Activated T-helper 17 cell treated with anti-CD3 and anti-CD28 coated beads, Interleukin-2, amount 50 U/mL, for 72 hours (primary cell): ENCODE data around the gene IGSF21. TPM values are rescaled to one million over a fixed set of nuclear protein-coding genes. Genes with fewer than 3 reads are reported as not detected.
"Not testable (repeated sequence)": the region's sequence is repeated elsewhere in the genome, so short reads cannot be mapped to it uniquely, and the experiment has no call there.

Experiments used
- ATAC-seq: fragments of 150-1000 bp; cut with Tn5 transposase; replicated peaks from 2 replicates; pipeline ENCODE4 v1.10.0; 2021; ENCODE audit warnings: mild to moderate bottlenecking, moderate library complexity
- H3K27ac Mint-ChIP-seq: one replicate; pipeline ENCODE4 v1.8.0; 2022; ENCODE audit warnings: mixed read lengths
- H3K27me3 Mint-ChIP-seq: one replicate; pipeline ENCODE4 v1.8.0; 2022; ENCODE audit warnings: mixed read lengths
- H3K36me3 Mint-ChIP-seq: one replicate; pipeline ENCODE4 v1.8.0; 2022; ENCODE audit warnings: low read depth, mild to moderate bottlenecking, mixed read lengths
- H3K4me1 Mint-ChIP-seq: one replicate; pipeline ENCODE4 v1.8.0; 2022; ENCODE audit warnings: mixed read lengths
- H3K4me3 Mint-ChIP-seq: one replicate; pipeline ENCODE4 v1.8.0; 2022; ENCODE audit warnings: mild to moderate bottlenecking, mixed read lengths
- H3K9me3 Mint-ChIP-seq: one replicate; pipeline ENCODE4 v1.8.0; 2022; ENCODE audit warnings: mixed read lengths
- total RNA-seq, 2 donors: library from RNA; stranded (reverse); gene quantifications; one replicate each; pipeline ENCODE4 v1.2.3, GENCODE V29; 2022

IGSF21 gene
- total RNA-seq, 2 donors from 2014 or later = not detected

DNA sequence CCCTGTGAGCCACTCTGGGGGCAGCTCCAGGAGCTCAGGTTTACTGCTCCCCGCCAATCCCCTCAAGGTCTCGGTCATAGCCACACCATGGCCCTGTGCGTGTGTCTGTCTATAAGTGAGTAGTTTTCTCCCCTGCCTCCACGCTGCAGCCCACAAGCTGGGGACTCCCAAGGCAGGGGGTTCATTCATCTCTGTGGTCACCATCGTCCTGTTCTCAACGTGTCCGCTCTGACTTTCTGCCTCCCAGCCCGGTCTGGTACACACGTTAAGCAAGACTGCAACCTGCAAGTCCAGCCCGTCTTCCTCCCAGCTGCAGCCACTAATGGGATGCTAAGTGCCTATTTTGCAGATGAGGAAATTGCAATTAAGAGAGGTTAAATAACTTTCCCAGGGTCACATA lies 49.8 kb downstream of the IGSF21 start:
- Mint-ChIP-seq H3K9me3 (no peaks in the 10 kb centered on the region), H3K4me1 (no peaks in the 10 kb centered on the region), H3K27ac (no peak overlapping the region), H3K27me3 (peaks cover 21% of the 10 kb centered on the region), H3K4me3 (no peak overlapping the region), H3K36me3 (no peaks in the 10 kb centered on the region)
- no peak for ATAC-seq

- no peak for ATAC-seq
- no peaks in the 10 kb centered on the region for H3K9me3 Mint-ChIP-seq
These were observed 50.4 kb downstream of the IGSF21 start for GRCh38 chr1:18157968-18158367.

DNA sequence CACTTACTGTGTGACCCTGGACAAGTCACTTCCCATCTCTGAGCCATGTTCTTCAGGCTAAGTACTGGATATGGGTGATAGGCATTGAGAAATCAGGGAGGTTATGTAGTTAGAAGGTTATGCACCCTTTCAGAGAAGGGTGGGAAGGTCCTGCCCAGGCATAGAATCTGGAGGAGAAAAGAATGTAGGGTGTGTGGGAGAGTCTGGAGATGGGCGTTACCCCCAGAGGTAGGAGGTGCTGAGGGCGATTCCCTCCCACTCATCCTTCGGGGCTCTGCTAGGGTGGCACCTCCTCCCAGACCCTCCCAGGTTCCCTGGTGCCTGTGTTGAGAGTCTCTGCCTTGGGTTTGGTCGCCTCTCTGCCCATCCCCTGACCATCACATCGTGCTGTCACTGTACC lies 51.1 kb downstream of the IGSF21 start:
- Mint-ChIP-seq H3K27me3 (peaks cover 28% of the 10 kb centered on the region), H3K27ac (no peak overlapping the region), H3K36me3 (no peaks in the 10 kb centered on the region), H3K4me1 (no peaks in the 10 kb centered on the region), H3K4me3 (no peak overlapping the region), H3K9me3 (no peaks in the 10 kb centered on the region)
- ATAC-seq = no peak

More at GRCh38 chr1:18157968-18158367, 50.4 kb downstream of the IGSF21 start:
- no peaks in the 10 kb centered on the region for H3K4me1 Mint-ChIP-seq
- H3K4me3 Mint-ChIP-seq = no peak overlapping the region
- H3K27ac Mint-ChIP-seq = no peak overlapping the region
- peaks cover 27% of the 10 kb centered on the region for H3K27me3 Mint-ChIP-seq
- H3K36me3 Mint-ChIP-seq = no peaks in the 10 kb centered on the region

GRCh38 chr1:18160290-18160942 lies 52.8 kb downstream of the IGSF21 start:
- Mint-ChIP-seq H3K27ac (no peak overlapping the region), H3K36me3 (no peaks in the 10 kb centered on the region), H3K9me3 (no peaks in the 10 kb centered on the region), H3K27me3 (peaks cover 36% of the 10 kb centered on the region), H3K4me1 (no peaks in the 10 kb centered on the region), H3K4me3 (no peak overlapping the region)
- no peak for ATAC-seq

- ATAC-seq = no peak
These were observed 54.1 kb downstream of the IGSF21 start for GRCh38 chr1:18161690-18162089.

DNA sequence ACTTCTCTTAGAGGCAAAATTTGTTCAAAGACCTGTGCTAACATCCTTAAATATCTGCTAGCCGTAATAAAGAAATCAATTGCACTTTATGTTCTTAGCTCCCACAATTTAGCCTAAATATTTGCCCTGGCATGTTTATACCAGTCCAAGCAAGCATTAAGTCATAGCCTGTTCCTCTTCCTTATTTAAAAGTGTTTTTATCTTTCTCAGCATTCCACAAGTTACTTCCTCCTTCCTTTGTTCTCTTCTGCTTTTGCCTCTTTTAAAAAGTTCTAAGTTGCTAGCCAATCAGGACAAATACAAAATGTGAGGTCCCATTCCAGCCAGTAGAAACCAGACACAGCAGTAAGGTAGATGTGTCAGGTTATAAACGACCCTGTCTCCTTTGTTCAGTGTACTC lies 58.0 kb downstream of the IGSF21 start:
- not testable (repeated sequence) for H3K36me3 Mint-ChIP-seq, H3K9me3 Mint-ChIP-seq, H3K27ac Mint-ChIP-seq, ATAC-seq, H3K4me1 Mint-ChIP-seq, H3K4me3 Mint-ChIP-seq
- peaks cover 29% of the 10 kb centered on the region for H3K27me3 Mint-ChIP-seq

More at GRCh38 chr1:18161690-18162089, 54.1 kb downstream of the IGSF21 start:
- Mint-ChIP-seq H3K36me3 (no peaks in the 10 kb centered on the region), H3K27me3 (peaks cover 39% of the 10 kb centered on the region), H3K27ac (no peak overlapping the region), H3K4me1 (no peaks in the 10 kb centered on the region), H3K9me3 (no peaks in the 10 kb centered on the region), H3K4me3 (no peak overlapping the region)

GRCh38 chr1:18166341-18166740 lies 58.7 kb downstream of the IGSF21 start:
- H3K27ac Mint-ChIP-seq = no peak overlapping the region
- H3K36me3 Mint-ChIP-seq = no peaks in the 10 kb centered on the region
- peaks cover 27% of the 10 kb centered on the region for H3K27me3 Mint-ChIP-seq
- no peaks in the 10 kb centered on the region for H3K4me1 Mint-ChIP-seq
- no peak for ATAC-seq
- no peak overlapping the region for H3K4me3 Mint-ChIP-seq
- no peaks in the 10 kb centered on the region for H3K9me3 Mint-ChIP-seq

DNA sequence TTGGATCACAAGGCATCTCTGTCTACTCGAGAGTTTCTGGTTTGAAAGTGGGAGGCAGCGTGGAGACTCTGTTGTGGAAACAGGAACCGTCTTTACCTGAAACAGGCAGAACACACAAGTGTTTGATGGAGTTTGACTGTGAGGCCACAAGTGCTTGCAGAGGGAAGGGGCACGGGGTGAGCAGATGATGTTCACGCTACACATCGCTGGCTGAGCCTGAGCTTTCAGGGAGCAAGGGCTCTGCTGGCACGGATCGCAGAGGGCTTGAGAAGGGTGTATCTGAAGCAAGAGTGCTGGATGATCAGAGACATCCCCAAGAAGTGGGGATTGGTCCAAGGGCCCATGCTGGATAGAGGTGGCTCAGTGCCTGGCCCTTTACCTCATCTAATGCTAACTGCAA lies 59.3 kb downstream of the IGSF21 start:
- Mint-ChIP-seq H3K36me3 (no peaks in the 10 kb centered on the region), H3K27me3 (peaks cover 24% of the 10 kb centered on the region), H3K27ac (no peak overlapping the region), H3K9me3 (no peaks in the 10 kb centered on the region), H3K4me1 (no peaks in the 10 kb centered on the region), H3K4me3 (no peak overlapping the region)
- ATAC-seq = no peak

DNA sequence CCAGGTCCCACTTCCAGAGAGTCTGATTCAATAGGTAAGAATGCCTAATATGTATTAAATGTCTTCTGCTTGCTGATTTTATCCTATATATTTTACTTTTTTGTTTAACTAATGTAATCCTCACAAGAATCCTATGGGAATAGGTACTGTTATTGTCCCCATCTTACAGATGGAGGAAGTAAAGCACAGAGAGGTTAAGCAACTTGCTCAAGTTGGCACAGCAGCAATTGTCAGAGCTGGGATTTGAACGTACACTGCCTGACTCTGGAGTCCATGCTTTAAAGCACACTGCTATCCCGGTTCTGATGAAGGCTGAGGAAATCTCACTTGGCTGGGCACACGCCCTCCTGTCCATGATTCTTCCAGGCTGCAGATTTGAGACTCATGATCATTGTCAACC lies 62.8 kb downstream of the IGSF21 start:
- ATAC-seq = no peak
- H3K9me3 Mint-ChIP-seq = no peaks in the 10 kb centered on the region
- peaks cover 15% of the 10 kb centered on the region for H3K27me3 Mint-ChIP-seq
- no peak overlapping the region for H3K27ac Mint-ChIP-seq
- no peaks in the 10 kb centered on the region for H3K4me1 Mint-ChIP-seq
- H3K36me3 Mint-ChIP-seq = no peaks in the 10 kb centered on the region
- no peak overlapping the region for H3K4me3 Mint-ChIP-seq

- H3K36me3 Mint-ChIP-seq = no peaks in the 10 kb centered on the region
- no peak overlapping the region for H3K27ac Mint-ChIP-seq
- H3K9me3 Mint-ChIP-seq = no peaks in the 10 kb centered on the region
- H3K4me3 Mint-ChIP-seq = no peak overlapping the region
- no peaks in the 10 kb centered on the region for H3K4me1 Mint-ChIP-seq
- no peak for ATAC-seq
- H3K27me3 Mint-ChIP-seq = peaks cover 25% of the 10 kb centered on the region
These were observed 66.4 kb downstream of the IGSF21 start for GRCh38 chr1:18174037-18174436.

- H3K4me3 Mint-ChIP-seq = no peak overlapping the region
- no peaks in the 10 kb centered on the region for H3K36me3 Mint-ChIP-seq
- ATAC-seq = no peak
- no peaks in the 10 kb centered on the region for H3K9me3 Mint-ChIP-seq
- peaks cover 25% of the 10 kb centered on the region for H3K27me3 Mint-ChIP-seq
- H3K4me1 Mint-ChIP-seq = no peaks in the 10 kb centered on the region
- H3K27ac Mint-ChIP-seq = no peak overlapping the region
These were observed 67.5 kb downstream of the IGSF21 start for GRCh38 chr1:18175051-18175450.

GRCh38 chr1:18175530-18176377 lies 68.2 kb downstream of the IGSF21 start:
- H3K36me3 Mint-ChIP-seq = no peaks in the 10 kb centered on the region
- H3K4me1 Mint-ChIP-seq = no peaks in the 10 kb centered on the region
- ATAC-seq = no peak
- peaks cover 32% of the 10 kb centered on the region for H3K27me3 Mint-ChIP-seq
- H3K4me3 Mint-ChIP-seq = no peak overlapping the region
- no peak overlapping the region for H3K27ac Mint-ChIP-seq
- no peaks in the 10 kb centered on the region for H3K9me3 Mint-ChIP-seq

DNA sequence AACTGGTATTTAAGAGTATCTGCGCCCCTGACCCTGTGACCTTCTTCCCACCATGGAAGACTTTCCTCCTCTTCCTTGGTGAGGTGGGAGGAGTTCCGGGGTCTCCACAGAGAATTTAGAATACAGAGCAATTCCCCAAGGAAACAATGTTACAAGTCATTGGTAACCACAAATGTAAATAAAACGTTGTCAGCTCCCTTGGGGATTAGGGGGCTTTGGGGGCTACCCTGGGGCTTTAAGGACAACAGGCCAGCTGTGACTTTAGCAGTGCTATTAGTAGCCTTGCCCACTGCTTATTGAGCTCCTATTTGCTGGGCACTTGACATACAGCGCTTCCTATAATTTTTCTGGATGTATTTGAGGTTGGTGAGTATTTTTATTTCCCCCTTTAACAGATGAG lies 69.0 kb downstream of the IGSF21 start:
- H3K27me3 Mint-ChIP-seq = peaks cover 32% of the 10 kb centered on the region
- no peak overlapping the region for H3K27ac Mint-ChIP-seq
- H3K4me1 Mint-ChIP-seq = no peaks in the 10 kb centered on the region
- no peaks in the 10 kb centered on the region for H3K9me3 Mint-ChIP-seq
- no peak overlapping the region for H3K4me3 Mint-ChIP-seq
- no peaks in the 10 kb centered on the region for H3K36me3 Mint-ChIP-seq
- ATAC-seq = no peak

GRCh38 chr1:18178111-18178510 lies 70.5 kb downstream of the IGSF21 start:
- H3K36me3 Mint-ChIP-seq = no peaks in the 10 kb centered on the region
- no peaks in the 10 kb centered on the region for H3K4me1 Mint-ChIP-seq
- H3K4me3 Mint-ChIP-seq = no peak overlapping the region
- no peak for ATAC-seq
- no peaks in the 10 kb centered on the region for H3K9me3 Mint-ChIP-seq
- no peak overlapping the region for H3K27ac Mint-ChIP-seq
- peaks cover 32% of the 10 kb centered on the region for H3K27me3 Mint-ChIP-seq

DNA sequence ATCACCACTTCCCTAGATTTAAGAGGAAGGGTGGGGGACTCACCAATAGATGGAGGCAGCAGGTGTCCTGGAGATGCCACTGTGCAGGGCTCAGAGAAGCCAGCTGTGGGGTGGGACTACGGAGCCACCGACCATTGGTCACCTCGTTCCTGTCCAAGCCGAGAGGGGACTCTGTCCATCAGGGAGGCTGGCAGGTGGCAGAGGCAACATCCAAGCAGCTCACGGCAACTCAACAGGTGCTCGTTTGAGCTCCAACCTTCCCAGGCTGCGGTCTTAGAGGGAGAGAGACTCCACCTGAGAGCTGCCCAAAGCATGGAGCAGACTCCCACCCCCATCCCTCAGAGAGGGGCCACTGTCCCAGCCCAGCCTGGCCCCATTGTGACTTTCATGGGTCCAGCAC lies 71.4 kb downstream of the IGSF21 start:
- Mint-ChIP-seq H3K27me3 (peaks cover 35% of the 10 kb centered on the region), H3K27ac (no peak overlapping the region), H3K4me1 (no peaks in the 10 kb centered on the region), H3K36me3 (no peaks in the 10 kb centered on the region), H3K9me3 (no peaks in the 10 kb centered on the region), H3K4me3 (no peak overlapping the region)
- no peak for ATAC-seq
